Measurements from ENCODE around the gene ZNF74.

DNA sequence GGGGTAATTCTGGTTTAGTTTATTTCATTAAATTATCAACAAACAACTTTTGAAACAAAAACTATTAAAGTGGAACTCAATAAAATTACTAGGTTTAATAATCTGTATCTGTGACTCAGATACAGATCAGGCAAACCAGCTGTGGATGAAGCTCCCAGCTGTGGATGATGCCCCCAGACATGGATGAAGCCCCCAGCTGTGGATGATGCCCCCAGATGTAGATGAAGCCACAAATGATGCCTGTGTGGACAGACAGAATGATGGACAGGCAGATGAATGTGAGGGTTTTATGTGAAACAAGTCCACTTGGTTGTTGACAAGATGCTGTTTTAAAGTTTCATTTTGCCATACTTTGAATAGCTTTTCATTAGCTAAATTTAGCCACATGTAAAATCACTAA, 5.8 kb upstream of the ZNF74 start:
- TF ChIP-seq, protein P1, sequence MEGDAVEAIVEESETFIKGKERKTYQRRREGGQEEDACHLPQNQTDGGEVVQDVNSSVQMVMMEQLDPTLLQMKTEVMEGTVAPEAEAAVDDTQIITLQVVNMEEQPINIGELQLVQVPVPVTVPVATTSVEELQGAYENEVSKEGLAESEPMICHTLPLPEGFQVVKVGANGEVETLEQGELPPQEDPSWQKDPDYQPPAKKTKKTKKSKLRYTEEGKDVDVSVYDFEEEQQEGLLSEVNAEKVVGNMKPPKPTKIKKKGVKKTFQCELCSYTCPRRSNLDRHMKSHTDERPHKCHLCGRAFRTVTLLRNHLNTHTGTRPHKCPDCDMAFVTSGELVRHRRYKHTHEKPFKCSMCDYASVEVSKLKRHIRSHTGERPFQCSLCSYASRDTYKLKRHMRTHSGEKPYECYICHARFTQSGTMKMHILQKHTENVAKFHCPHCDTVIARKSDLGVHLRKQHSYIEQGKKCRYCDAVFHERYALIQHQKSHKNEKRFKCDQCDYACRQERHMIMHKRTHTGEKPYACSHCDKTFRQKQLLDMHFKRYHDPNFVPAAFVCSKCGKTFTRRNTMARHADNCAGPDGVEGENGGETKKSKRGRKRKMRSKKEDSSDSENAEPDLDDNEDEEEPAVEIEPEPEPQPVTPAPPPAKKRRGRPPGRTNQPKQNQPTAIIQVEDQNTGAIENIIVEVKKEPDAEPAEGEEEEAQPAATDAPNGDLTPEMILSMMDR (IDR thresholded peaks at IDR 0.05): no peak
- no peak for TF ChIP-seq POLR2A (IDR thresholded peaks at IDR 0.05)
